GM23338 (cell line): ENCODE data around the gene CALCR. TPM values are rescaled to one million over a fixed set of nuclear protein-coding genes. Genes with fewer than 3 reads are reported as not detected.

Source experiments
- ATAC-seq: fragments of 200-7000 bp; cut with Tn5 transposase; 3 replicates; pipeline ENCODE4 v1.9.1; 2020
- DNase-seq: peaks from one replicate; pipeline ENCODE4 v3.0.0-alpha.2; 2015; ENCODE audit warnings: low spot score
- H2AFZ ChIP-seq: fragments of 200-600 bp; sonication (generic); 2 replicates; pipeline ENCODE4 v1.8.0; 2016; ENCODE audit warnings: antibody characterized with exemption, mild to moderate bottlenecking, moderate library complexity
- H3F3A ChIP-seq: fragments of 200-600 bp; sonication (generic); replicated peaks from 2 replicates; pipeline ENCODE4 v1.8.0; 2017; ENCODE audit warnings: antibody characterized with exemption, mixed run types, low read depth
- H3K27ac ChIP-seq: fragments of 200-600 bp; sonication (generic); 2 replicates; pipeline ENCODE4 v1.6.1; 2016; ENCODE audit warnings: low read depth
- H3K27me3 ChIP-seq: fragments of 200-600 bp; sonication (generic); 2 replicates; pipeline ENCODE4 v1.8.0; 2016; ENCODE audit warnings: mild to moderate bottlenecking, mixed run types, moderate library complexity; ENCODE audit not compliant: insufficient read depth
- H3K36me3 ChIP-seq: fragments of 200-600 bp; sonication (generic); 2 replicates; pipeline ENCODE4 v1.8.0; 2016; ENCODE audit warnings: mild to moderate bottlenecking; ENCODE audit not compliant: insufficient read depth
- H3K4me1 ChIP-seq: fragments of 200-600 bp; sonication (generic); 2 replicates; pipeline ENCODE4 v1.8.0; 2016; ENCODE audit warnings: mild to moderate bottlenecking, moderate library complexity; ENCODE audit not compliant: insufficient read depth
- H3K4me2 ChIP-seq: fragments of 200-600 bp; sonication (generic); 2 replicates; pipeline ENCODE4 v1.7.1; 2017; ENCODE audit warnings: mixed run types
- H3K4me3 ChIP-seq: fragments of 200-600 bp; sonication (generic); 2 replicates; pipeline ENCODE4 v1.6.1; 2016; ENCODE audit warnings: mixed run types
- H3K79me2 ChIP-seq: fragments of 200-600 bp; sonication (generic); replicated peaks from 2 replicates; pipeline ENCODE4 v1.8.0; 2017; ENCODE audit warnings: mild to moderate bottlenecking; ENCODE audit not compliant: insufficient read depth
- H3K9me2 ChIP-seq: fragments of 200-600 bp; sonication (generic); 2 replicates; pipeline ENCODE4 v1.8.0; 2017; ENCODE audit not compliant: insufficient read depth
- H4K20me1 ChIP-seq: fragments of 200-600 bp; sonication (generic); replicated peaks from 2 replicates; pipeline ENCODE4 v1.8.0; 2017; ENCODE audit warnings: mild to moderate bottlenecking; ENCODE audit not compliant: insufficient read depth
- H3K27ac Mint-ChIP-seq: 2 replicates; pipeline ENCODE4 v1.8.0; 2020; ENCODE audit warnings: inconsistent platforms, mild to moderate bottlenecking, moderate library complexity, mixed read lengths
- H3K27me3 Mint-ChIP-seq: 3 replicates; pipeline ENCODE4 v1.8.0; 2022; ENCODE audit warnings: low read depth, mild to moderate bottlenecking, moderate library complexity, mixed read lengths, inconsistent platforms; ENCODE audit not compliant: insufficient read depth, poor library complexity
- H3K36me3 Mint-ChIP-seq: 3 replicates; pipeline ENCODE4 v1.8.0; 2021; ENCODE audit warnings: low read depth, mild to moderate bottlenecking, inconsistent platforms, moderate library complexity, mixed read lengths
- H3K4me1 Mint-ChIP-seq: 3 replicates; pipeline ENCODE4 v1.8.0; 2020; ENCODE audit warnings: mild to moderate bottlenecking, inconsistent platforms, mixed read lengths
- H3K4me3 Mint-ChIP-seq: 3 replicates; pipeline ENCODE4 v1.8.0; 2021; ENCODE audit warnings: moderate library complexity, mild to moderate bottlenecking, inconsistent platforms, mixed read lengths
- H3K9me3 Mint-ChIP-seq: 3 replicates; pipeline ENCODE4 v1.8.0; 2020; ENCODE audit warnings: moderate library complexity, mild to moderate bottlenecking, inconsistent platforms, mixed read lengths
- CREB1 ChIP-seq: fragments of 250-450 bp; sonication (Bioruptor Pico); IDR thresholded peaks from 2 replicates; pipeline ENCODE4 v1.5.0; 2020; ENCODE audit warnings: low read depth, mild to moderate bottlenecking, moderate library complexity
- EZH2 ChIP-seq: fragments of 200-600 bp; sonication (generic); IDR thresholded peaks from one replicate; pipeline ENCODE4 v1.8.0; 2017; ENCODE audit warnings: antibody characterized with exemption, mild to moderate bottlenecking, low read depth; ENCODE audit not compliant: unreplicated experiment
- EZH2phosphoT487 ChIP-seq: fragments of 200-600 bp; sonication (generic); IDR thresholded peaks from one replicate; pipeline ENCODE4 v1.8.1; 2018; ENCODE audit warnings: antibody characterized with exemption; ENCODE audit not compliant: unreplicated experiment
- JUNB ChIP-seq: IDR thresholded peaks from one replicate; pipeline ENCODE4 v1.6.1; 2016; ENCODE audit warnings: antibody characterized with exemption; ENCODE audit not compliant: unreplicated experiment
- NANOG ChIP-seq: IDR thresholded peaks from 2 replicates; pipeline ENCODE4 v1.6.1; 2016; ENCODE audit warnings: antibody characterized with exemption, borderline replicate concordance
- POLR2AphosphoS5 ChIP-seq: IDR thresholded peaks from 2 replicates; pipeline ENCODE4 v1.6.1; 2016; ENCODE audit warnings: antibody characterized with exemption, low read depth
- REST ChIP-seq: IDR thresholded peaks from one replicate; pipeline ENCODE4 v1.6.1; 2018; ENCODE audit warnings: antibody characterized with exemption; ENCODE audit not compliant: unreplicated experiment
- STAT1 ChIP-seq: IDR thresholded peaks from one replicate; pipeline ENCODE4 v1.6.1; 2016; ENCODE audit warnings: antibody characterized with exemption; ENCODE audit not compliant: unreplicated experiment
- ZNF114 ChIP-seq: fragments of 250-450 bp; sonication (Bioruptor Pico); IDR thresholded peaks from 2 replicates; pipeline ENCODE4 v1.5.0; 2020; ENCODE audit warnings: mild to moderate bottlenecking, moderate library complexity
- ZNF331 ChIP-seq: fragments of 250-450 bp; sonication (Bioruptor Pico); IDR thresholded peaks from 2 replicates; pipeline ENCODE4 v1.5.0; 2020; ENCODE audit warnings: low read depth, mild to moderate bottlenecking, moderate library complexity
- ZNF462 ChIP-seq: fragments of 250-450 bp; sonication (Bioruptor Pico); IDR thresholded peaks from 2 replicates; pipeline ENCODE4 v1.5.0; 2020; ENCODE audit warnings: mild to moderate bottlenecking, moderate library complexity
- polyA plus RNA-seq: library from polyadenylated mRNA; unstranded; fragments of >200 nt; fragmentation: Nextera tagmentation; extraction: Ambion mirVana; gene quantifications from 2 replicates; pipeline ENCODE4 v1.2.1, GENCODE V29; 2016
- total RNA-seq: library from RNA; depleted of rRNA; stranded (reverse); fragments of >200 nt; shearing (Covaris generic); gene quantifications from 2 replicates; pipeline ENCODE4 v1.2.3, GENCODE V29; 2014
- TF ChIP-seq, protein P1 (sequence below): IDR thresholded peaks from 2 replicates; pipeline ENCODE4 v1.6.1; 2016; ENCODE audit warnings: antibody characterized with exemption
- TF ChIP-seq, protein P2 (sequence below), 2 experiments: fragments of 200-600 bp in 1 of 2; sonication (generic) in 1 of 2; conservative IDR thresholded peaks; 2 replicates each; pipeline versions ENCODE4 v1.5.1 to v1.6.1; 2016 to 2017; ENCODE audit warnings: antibody characterized with exemption in 2 of 2, low read depth in 2 of 2, mild to moderate bottlenecking in 2 of 2, moderate library complexity in 1 of 2

CALCR gene
- total and polyA plus RNA-seq, 2 experiments from 2014 or later: 0.32 to 1.6 TPM

DNA sequence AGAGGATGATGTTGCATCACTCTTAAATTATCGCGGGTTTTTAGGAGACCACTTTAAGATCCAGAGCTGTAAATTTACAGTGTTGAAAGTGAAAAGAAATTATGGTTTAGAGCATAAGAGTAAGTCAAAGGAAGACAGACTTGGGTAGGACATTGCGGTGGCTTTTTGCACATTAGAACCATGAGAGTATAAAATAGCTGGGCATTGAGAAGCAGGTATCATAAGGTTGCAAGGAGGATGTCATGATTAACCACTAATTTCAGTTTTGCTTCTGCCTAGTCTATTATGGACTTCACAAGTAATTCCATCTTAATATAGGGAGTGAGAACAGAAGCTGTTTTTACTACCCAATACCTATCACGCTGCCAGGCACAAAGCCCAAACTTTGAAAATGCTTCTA, 57.7 kb downstream of the CALCR start:
- Histone ChIP-seq H3K4me1 (no peaks in the 10 kb centered on the region), H3K4me2 (no peak overlapping the region), H3K27me3 (no peaks in the 10 kb centered on the region), H2AFZ (no peak overlapping the region), H3K27ac (no peak overlapping the region), H3K9me2 (no peaks in the 10 kb centered on the region), H3K4me3 (no peak overlapping the region), H4K20me1 (no peaks in the 10 kb centered on the region), H3K36me3 (no peaks in the 10 kb centered on the region), H3F3A (no peaks in the 10 kb centered on the region), H3K79me2 (no peaks in the 10 kb centered on the region)
- peak overlapping the region; percentile 74; the same call in 1 of the 2 replicates for H3K27ac Mint-ChIP-seq
- no peaks in the 10 kb centered on the region for H3K9me3 Mint-ChIP-seq
- ATAC-seq (no peak), DNase-seq (no peak)
- no peaks in the 10 kb centered on the region for H3K27me3 Mint-ChIP-seq
- H3K4me1 Mint-ChIP-seq: no peaks in the 10 kb centered on the region
- no peaks in the 10 kb centered on the region for H3K36me3 Mint-ChIP-seq
- H3K4me3 Mint-ChIP-seq: no peak overlapping the region
- TF ChIP-seq ZNF462 (no peak), EZH2phosphoT487 (no peak), NANOG (no peak), CREB1 (no peak), STAT1 (no peak), POLR2AphosphoS5 (no peak), ZNF331 (CRISPR knock-in tag) (no peak), EZH2 (no peak), ZNF114 (CRISPR knock-in tag) (no peak), JUNB (no peak), REST (no peak)
- TF ChIP-seq, protein P1, sequence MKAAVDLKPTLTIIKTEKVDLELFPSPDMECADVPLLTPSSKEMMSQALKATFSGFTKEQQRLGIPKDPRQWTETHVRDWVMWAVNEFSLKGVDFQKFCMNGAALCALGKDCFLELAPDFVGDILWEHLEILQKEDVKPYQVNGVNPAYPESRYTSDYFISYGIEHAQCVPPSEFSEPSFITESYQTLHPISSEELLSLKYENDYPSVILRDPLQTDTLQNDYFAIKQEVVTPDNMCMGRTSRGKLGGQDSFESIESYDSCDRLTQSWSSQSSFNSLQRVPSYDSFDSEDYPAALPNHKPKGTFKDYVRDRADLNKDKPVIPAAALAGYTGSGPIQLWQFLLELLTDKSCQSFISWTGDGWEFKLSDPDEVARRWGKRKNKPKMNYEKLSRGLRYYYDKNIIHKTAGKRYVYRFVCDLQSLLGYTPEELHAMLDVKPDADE: no peak
- TF ChIP-seq, protein P2, sequence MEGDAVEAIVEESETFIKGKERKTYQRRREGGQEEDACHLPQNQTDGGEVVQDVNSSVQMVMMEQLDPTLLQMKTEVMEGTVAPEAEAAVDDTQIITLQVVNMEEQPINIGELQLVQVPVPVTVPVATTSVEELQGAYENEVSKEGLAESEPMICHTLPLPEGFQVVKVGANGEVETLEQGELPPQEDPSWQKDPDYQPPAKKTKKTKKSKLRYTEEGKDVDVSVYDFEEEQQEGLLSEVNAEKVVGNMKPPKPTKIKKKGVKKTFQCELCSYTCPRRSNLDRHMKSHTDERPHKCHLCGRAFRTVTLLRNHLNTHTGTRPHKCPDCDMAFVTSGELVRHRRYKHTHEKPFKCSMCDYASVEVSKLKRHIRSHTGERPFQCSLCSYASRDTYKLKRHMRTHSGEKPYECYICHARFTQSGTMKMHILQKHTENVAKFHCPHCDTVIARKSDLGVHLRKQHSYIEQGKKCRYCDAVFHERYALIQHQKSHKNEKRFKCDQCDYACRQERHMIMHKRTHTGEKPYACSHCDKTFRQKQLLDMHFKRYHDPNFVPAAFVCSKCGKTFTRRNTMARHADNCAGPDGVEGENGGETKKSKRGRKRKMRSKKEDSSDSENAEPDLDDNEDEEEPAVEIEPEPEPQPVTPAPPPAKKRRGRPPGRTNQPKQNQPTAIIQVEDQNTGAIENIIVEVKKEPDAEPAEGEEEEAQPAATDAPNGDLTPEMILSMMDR (conservative IDR thresholded peaks at IDR 0.05; ENCODE audit: low read depth in 2 of 2): no peak
